Transverse colon (tissue), 4 donors: ENCODE results near the gene ID3. TPM values are rescaled to one million over a fixed set of nuclear protein-coding genes. Genes with fewer than 3 reads are reported as not detected.

Experiments used
- DNase-seq: peaks from one replicate; pipeline ENCODE4 v3.0.0-alpha.2; 2019
- H3K27ac ChIP-seq, 4 donors: fragments of 200-600 bp; sonication (generic); 2 replicates each; pipeline ENCODE4 v1.5.1; 2016 to 2018; ENCODE audit warnings: inconsistent platforms in 4 of 4
- H3K27me3 ChIP-seq: fragments of 200-600 bp; sonication (generic); 2 replicates; pipeline ENCODE4 v1.5.1; 2017; ENCODE audit warnings: inconsistent platforms
- H3K36me3 ChIP-seq, 4 donors: fragments of 200-600 bp; sonication (generic); 2 replicates each; pipeline ENCODE4 v1.5.1; 2017 to 2019; ENCODE audit warnings: inconsistent platforms in 4 of 4
- H3K4me1 ChIP-seq, 4 donors: fragments of 200-600 bp; sonication (generic); 2 replicates each; pipeline ENCODE4 v1.5.1; 2017 to 2020; ENCODE audit warnings: inconsistent platforms in 4 of 4
- H3K4me3 ChIP-seq, 4 donors: fragments of 200-600 bp; sonication (generic); 1 replicate in 1 of 4; 2 replicates in 3 of 4; pipeline versions ENCODE4 v1.5.1 to v1.6.1; 2017 to 2019; ENCODE audit warnings: inconsistent platforms in 4 of 4
- H3K9me3 ChIP-seq, 2 donors: fragments of 200-600 bp; sonication (generic); 2 replicates each; pipeline ENCODE4 v1.5.1; 2017 to 2019; ENCODE audit warnings: inconsistent platforms in 2 of 2
- CTCF ChIP-seq, 5 experiments: fragments of 200-600 bp in 3 of 5; fragments of 450-650 bp in 2 of 5; sonication (generic) in 3 of 5; IDR thresholded peaks; 1 replicate in 2 of 5; 2 replicates in 3 of 5; pipeline ENCODE4 v1.5.1; 2016 to 2017; ENCODE audit warnings: antibody characterized with exemption in 5 of 5, inconsistent platforms in 3 of 5, mild to moderate bottlenecking in 2 of 5, moderate library complexity in 1 of 5
- EP300 ChIP-seq: sonication (generic); formaldehyde crosslinking; IDR thresholded peaks from one replicate; pipeline ENCODE4 v1.6.1; 2017; ENCODE audit warnings: antibody characterized with exemption, low read depth
- POLR2A ChIP-seq: fragments of 450-650 bp; IDR thresholded peaks from one replicate; pipeline ENCODE4 v1.6.1; 2016; ENCODE audit warnings: antibody characterized with exemption, mild to moderate bottlenecking, moderate library complexity
- POLR2AphosphoS5 ChIP-seq, 3 donors: sonication (generic); formaldehyde crosslinking; IDR thresholded peaks; one replicate each; pipeline ENCODE4 v1.6.1; 2016; ENCODE audit warnings: antibody characterized with exemption in 3 of 3
- WGBS, 2 donors: methylation state at CpG; one replicate each; pipeline ENCODE4 v1.1.5; 2018; ENCODE audit warnings: low coverage in 1 of 2; 5-methylcytosine and 5-hydroxymethylcytosine counted together
- in situ Hi-C, 4 donors: fragments of 200-750 bp; cut with MboI; loops; one replicate each; pipeline versions ENCODE4 v1.15.0 to v1.15.1; 2017; ENCODE audit warnings: low sequenced_read_pairs in 3 of 4, low pct_ligation_motif_present in 1 of 4, low pct_unique_long_range_greater_than_20kb in 1 of 4
- intact Hi-C: fragments of 100-400 bp; cut with DNase I; formaldehyde crosslinking; loops from one replicate; pipeline ENCODE4 v1.15.1; 2023; ENCODE audit warnings: low total_unique reads
- total RNA-seq, 4 donors: library from RNA; depleted of rRNA; stranded (reverse); fragments of >200 nt; gene quantifications; one replicate each; pipeline ENCODE4 v1.1.0, GENCODE V29; 2016

ID3 gene
- total RNA-seq, 4 donors from 2014 or later, result 174 to 363 (median 253) TPM

DNA sequence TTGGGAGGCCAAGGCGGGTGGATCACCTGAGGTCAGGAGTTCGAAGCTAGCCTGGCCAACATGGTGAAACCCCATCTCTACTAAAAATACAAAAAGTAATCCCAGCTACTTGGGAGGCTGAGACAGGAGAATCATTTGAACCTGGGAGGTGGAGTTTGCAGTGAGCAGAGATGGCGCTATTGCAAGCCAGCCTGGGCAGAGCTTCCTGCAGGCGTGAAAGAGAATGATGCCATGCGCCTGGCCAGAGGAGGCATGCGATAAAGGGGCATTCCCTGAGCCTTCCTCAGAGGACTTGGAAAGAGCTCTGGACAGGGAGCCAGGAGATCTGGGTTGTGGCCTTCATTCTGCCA is 31.4 kb downstream of the ID3 start:
- Histone ChIP-seq H3K9me3 (no peaks in the 10 kb centered on the region), H3K27ac (peak overlapping the region; percentile 87 to 90 (median 88)), H3K36me3 (no peaks in the 10 kb centered on the region), H3K4me3 (peak overlapping the region in 2 of 4 donors; percentile 13 to 55), H3K4me1 (peaks cover 53 to 88% (median 78%) of the 10 kb centered on the region in 4 donors), H3K27me3 (no peaks in the 10 kb centered on the region)
- no peak for TF ChIP-seq POLR2A
- no peak for TF ChIP-seq EP300
- TF ChIP-seq POLR2AphosphoS5 (IDR thresholded peaks at IDR 0.05), result no peak
- in situ Hi-C loops (no loop called here), intact Hi-C loops (no loop called here)
- no peak for DNase-seq
- 49 to 50% methylated on average over 1 to 6 of the region's 6 CpGs for WGBS, 2 donors

- intact Hi-C loops, result no loop called here
- Histone ChIP-seq H3K36me3 (no peaks in the 10 kb centered on the region), H3K9me3 (no peaks in the 10 kb centered on the region), H3K4me3 (no peak overlapping the region), H3K27ac (peak overlapping the region; percentile 87 to 90 (median 88)), H3K4me1 (peaks cover 53 to 84% (median 77%) of the 10 kb centered on the region in 4 donors), H3K27me3 (no peaks in the 10 kb centered on the region)
- DNase-seq, result no peak
- in situ Hi-C loops, result no loop called here
- WGBS, 2 donors, result 73% methylated on average over 7 of the region's 7 CpGs; no CpG with 5 or more reads in 1 of the 2 donors
- TF ChIP-seq POLR2A (no peak), EP300 (no peak), POLR2AphosphoS5 (IDR thresholded peaks at IDR 0.05) (no peak), CTCF (IDR thresholded peaks at IDR 0.05) (no peak)
These were observed 31.9 kb downstream of the ID3 start for GRCh38 chr1:23527366-23527765.

DNA sequence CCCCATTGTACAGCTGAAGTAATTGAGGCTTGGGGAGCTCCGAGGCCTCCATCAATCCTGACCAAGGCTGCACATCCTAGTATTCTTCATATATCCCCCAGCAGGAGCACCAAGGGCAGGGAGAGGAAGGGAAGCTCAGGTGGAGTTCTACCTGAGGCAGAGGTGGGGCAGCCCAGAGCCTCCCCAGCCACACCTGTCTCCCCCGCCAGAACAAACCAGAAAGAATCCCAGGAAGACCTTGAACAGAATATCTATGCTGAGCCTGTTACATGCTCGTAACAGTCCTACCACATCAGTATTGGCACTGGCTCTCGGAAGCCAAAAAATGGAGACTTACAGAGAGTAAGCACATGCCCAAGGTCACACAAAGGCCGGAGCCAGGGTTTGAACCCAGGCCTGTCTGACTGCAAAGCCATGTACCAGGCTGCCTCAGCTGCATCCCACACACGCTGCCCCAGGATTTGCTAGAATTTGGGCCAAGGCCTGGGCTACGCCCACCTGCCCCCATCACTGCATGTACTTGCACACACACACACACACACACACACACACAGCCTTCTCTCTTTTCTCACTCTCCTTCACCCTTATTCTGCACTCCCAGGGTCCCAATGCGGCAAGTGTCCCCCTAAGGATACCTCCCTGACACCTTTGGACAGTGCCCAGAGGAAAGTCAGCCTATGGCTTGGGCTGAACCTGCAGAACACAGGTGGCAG is 32.8 kb downstream of the ID3 start:
- peak overlapping the region; percentile 87 to 90 (median 88) for H3K27ac ChIP-seq

GRCh38 chr1:23525558-23526250 is 33.6 kb downstream of the ID3 start:
- intact Hi-C loops, result no loop called here
- TF ChIP-seq POLR2AphosphoS5 (IDR thresholded peaks at IDR 0.05) (peak; percentile 41 to 52 (median 44)), CTCF (IDR thresholded peaks at IDR 0.05) (no peak)
- DNase-seq, result peak; percentile 70
- 46 to 56% methylated on average over 3 to 5 of the region's 5 CpGs for WGBS, 2 donors
- no peaks in the 10 kb centered on the region for H3K9me3 ChIP-seq
- H3K4me3 ChIP-seq, result no peak overlapping the region
- H3K36me3 ChIP-seq, result no peaks in the 10 kb centered on the region
- peak overlapping the region; percentile 87 to 90 (median 88) for H3K27ac ChIP-seq
- no peaks in the 10 kb centered on the region for H3K27me3 ChIP-seq
- peaks cover 46 to 70% (median 65%) of the 10 kb centered on the region in 4 donors for H3K4me1 ChIP-seq
- in situ Hi-C loops, result no loop called here

More for the DNA sequence above, 32.8 kb downstream of the ID3 start:
- H3K4me1 ChIP-seq, result peaks cover 50 to 75% (median 71%) of the 10 kb centered on the region in 4 donors
- in situ Hi-C loops (no loop called here), intact Hi-C loops (no loop called here)
- H3K4me3 ChIP-seq, result no peak overlapping the region
- H3K27me3 ChIP-seq, result no peaks in the 10 kb centered on the region
- H3K36me3 ChIP-seq, result no peaks in the 10 kb centered on the region
- 80 to 82% methylated on average over 1 to 8 of the region's 8 CpGs for WGBS, 2 donors
- TF ChIP-seq POLR2A (peak; percentile 6), POLR2AphosphoS5 (IDR thresholded peaks at IDR 0.05) (no peak)
- DNase-seq, result peak; percentile 43
- no peaks in the 10 kb centered on the region for H3K9me3 ChIP-seq

GRCh38 chr1:23524716-23525401 is 34.4 kb downstream of the ID3 start:
- H3K27me3 ChIP-seq, result no peaks in the 10 kb centered on the region
- in situ Hi-C loops, result no loop called here
- no peaks in the 10 kb centered on the region for H3K9me3 ChIP-seq
- intact Hi-C loops, result no loop called here
- H3K4me1 ChIP-seq, result peaks cover 38 to 62% (median 57%) of the 10 kb centered on the region in 4 donors
- peak; percentile 92 for DNase-seq
- peak overlapping the region; percentile 87 to 90 (median 88) for H3K27ac ChIP-seq
- no peak overlapping the region for H3K4me3 ChIP-seq
- no peaks in the 10 kb centered on the region for H3K36me3 ChIP-seq
- WGBS, 2 donors, result 23% methylated on average over 7 of the region's 9 CpGs; no CpG with 5 or more reads in 1 of the 2 donors
- TF ChIP-seq POLR2AphosphoS5 (IDR thresholded peaks at IDR 0.05) (peak; percentile 25 to 71 (median 58)), EP300 (peak; percentile 28), CTCF (IDR thresholded peaks at IDR 0.05) (no peak), POLR2A (peak; percentile 61)
